Liver (tissue), 9 donors: ENCODE measurements around the gene PLPP3. TPM values are rescaled to one million over a fixed set of nuclear protein-coding genes. Genes with fewer than 3 reads are reported as not detected.

Experiments used
- DNase-seq: peaks from one replicate; pipeline ENCODE4 v3.0.0-alpha.2; 2017; ENCODE audit warnings: low spot score
- H3K27ac ChIP-seq, 2 donors: one replicate each; pipeline ENCODE4 v1.7.0; 2013; ENCODE audit warnings: inconsistent platforms in 2 of 2, low read length in 2 of 2, control low read depth in 1 of 2, low read depth in 1 of 2, mild to moderate bottlenecking in 1 of 2
- H3K27me3 ChIP-seq, 4 donors: one replicate each; pipeline versions ENCODE4 v1.6.1 to v1.7.0; 2013; ENCODE audit warnings: low read length in 3 of 4, inconsistent platforms in 1 of 4, mild to moderate bottlenecking in 1 of 4, moderate library complexity in 1 of 4; ENCODE audit not compliant: control insufficient read depth in 4 of 4, insufficient read depth in 4 of 4
- H3K36me3 ChIP-seq, 4 donors: one replicate each; pipeline versions ENCODE4 v1.6.1 to v1.7.0; 2013; ENCODE audit warnings: low read length in 3 of 4, mild to moderate bottlenecking in 3 of 4, low read depth in 1 of 4, moderate library complexity in 1 of 4; ENCODE audit not compliant: control insufficient read depth in 4 of 4, insufficient read depth in 3 of 4
- H3K4me1 ChIP-seq, 4 donors: one replicate each; pipeline versions ENCODE4 v1.6.1 to v1.7.0; 2013; ENCODE audit warnings: low read length in 3 of 4, mild to moderate bottlenecking in 3 of 4, moderate library complexity in 1 of 4; ENCODE audit not compliant: control insufficient read depth in 4 of 4, insufficient read depth in 4 of 4
- H3K4me3 ChIP-seq, 3 donors: one replicate each; pipeline versions ENCODE4 v1.6.1 to v1.7.0; 2013; ENCODE audit warnings: low read length in 3 of 3, control low read depth in 1 of 3, low read depth in 1 of 3, mild to moderate bottlenecking in 1 of 3
- H3K9ac ChIP-seq, 2 donors: one replicate each; pipeline ENCODE4 v1.7.0; 2013; ENCODE audit warnings: low read length in 2 of 2, mild to moderate bottlenecking in 2 of 2, moderate library complexity in 2 of 2, control low read depth in 1 of 2, low read depth in 1 of 2
- H3K9me3 ChIP-seq, 4 donors: one replicate each; pipeline versions ENCODE4 v1.6.1 to v1.7.0; 2013; ENCODE audit warnings: low read length in 3 of 4; ENCODE audit not compliant: control insufficient read depth in 4 of 4
- ATF3 ChIP-seq: IDR thresholded peaks from 2 replicates; pipeline ENCODE4 v1.6.1; 2016; ENCODE audit warnings: antibody characterized with exemption
- CTCF ChIP-seq: fragments of 150-350 bp; IDR thresholded peaks from 2 replicates; pipeline ENCODE4 v1.5.1; 2017; ENCODE audit warnings: improper control_type of control experiment, low read depth, low read length; ENCODE audit not compliant: missing input control
- EGR1 ChIP-seq, 2 donors: IDR thresholded peaks; 2 replicates each; pipeline ENCODE4 v1.6.1; 2016 to 2018; ENCODE audit warnings: antibody characterized with exemption in 2 of 2, low read depth in 2 of 2
- FOXA1 ChIP-seq: IDR thresholded peaks from 2 replicates; pipeline ENCODE4 v1.6.1; 2016; ENCODE audit warnings: antibody characterized with exemption
- FOXA2 ChIP-seq: IDR thresholded peaks from 2 replicates; pipeline ENCODE4 v1.6.1; 2016; ENCODE audit warnings: antibody characterized with exemption
- GABPA ChIP-seq, 2 donors: IDR thresholded peaks in 1 of 2; conservative IDR thresholded peaks in 1 of 2; 2 replicates each; pipeline ENCODE4 v1.6.1; 2016; ENCODE audit warnings: antibody characterized with exemption in 2 of 2, mild to moderate bottlenecking in 1 of 2, moderate library complexity in 1 of 2
- HNF4G ChIP-seq: IDR thresholded peaks from 2 replicates; pipeline ENCODE4 v1.6.1; 2016; ENCODE audit warnings: antibody characterized with exemption
- JUND ChIP-seq, 2 donors: IDR thresholded peaks; 2 replicates each; pipeline ENCODE4 v1.6.1; 2016; ENCODE audit warnings: antibody characterized with exemption in 2 of 2
- NR2F2 ChIP-seq: IDR thresholded peaks from 2 replicates; pipeline ENCODE4 v1.6.1; 2016; ENCODE audit warnings: antibody characterized with exemption
- RAD21 ChIP-seq, 2 donors: IDR thresholded peaks; 2 replicates each; pipeline ENCODE4 v1.6.1; 2016; ENCODE audit warnings: antibody characterized with exemption in 2 of 2, mild to moderate bottlenecking in 2 of 2
- REST ChIP-seq: IDR thresholded peaks from 2 replicates; pipeline ENCODE4 v1.6.1; 2016; ENCODE audit warnings: antibody characterized with exemption, mild to moderate bottlenecking
- RXRA ChIP-seq, 2 donors: IDR thresholded peaks; 2 replicates each; pipeline ENCODE4 v1.6.1; 2017 to 2018; ENCODE audit warnings: antibody characterized with exemption in 2 of 2, mild to moderate bottlenecking in 1 of 2
- SP1 ChIP-seq: IDR thresholded peaks from 2 replicates; pipeline ENCODE4 v1.6.1; 2018; ENCODE audit warnings: antibody characterized with exemption, mild to moderate bottlenecking
- TAF1 ChIP-seq: conservative IDR thresholded peaks from 2 replicates; pipeline ENCODE4 v1.6.1; 2016; ENCODE audit warnings: antibody characterized with exemption, mild to moderate bottlenecking
- YY1 ChIP-seq: IDR thresholded peaks from 2 replicates; pipeline ENCODE4 v1.6.1; 2016; ENCODE audit warnings: antibody characterized with exemption, mild to moderate bottlenecking
- ZBTB33 ChIP-seq: IDR thresholded peaks from 2 replicates; pipeline ENCODE4 v1.6.1; 2016; ENCODE audit warnings: antibody characterized with exemption
- WGBS: extraction: QIAGEN DNeasy Blood & Tissue Kit; methylation state at CpG from one replicate; pipeline ENCODE4 v1.1.7; 2013; 5-methylcytosine and 5-hydroxymethylcytosine counted together
- polyA plus RNA-seq, 2 donors: library from polyadenylated mRNA; stranded (reverse) in 1 of 2; unstranded in 1 of 2; fragments of 200-250 nt in 1 of 2; fragments of >200 nt in 1 of 2; fragmentation: Nextera tagmentation in 1 of 2; extraction: Ambion mirVana in 1 of 2; gene quantifications; one replicate each; pipeline versions ENCODE4 v1.2.1 to v1.2.3, GENCODE V29; 2013 to 2015
- total RNA-seq, 2 donors: library from RNA; depleted of rRNA; stranded (reverse); fragments of >200 nt; gene quantifications; one replicate each; pipeline ENCODE4 v1.2.3, GENCODE V29; 2014
- TF ChIP-seq, protein P1 (sequence below): IDR thresholded peaks from 2 replicates; pipeline ENCODE4 v1.6.1; 2016; ENCODE audit warnings: antibody characterized with exemption
- donor health status: healthy.
- donor health status: healthy.
- donor health status: healthy.
- donor health status: healthy.
- donor health status: healthy.

PLPP3 gene
- total and polyA plus RNA-seq, 4 donors: 46.1 to 91.2 (median 67.6) TPM

DNA sequence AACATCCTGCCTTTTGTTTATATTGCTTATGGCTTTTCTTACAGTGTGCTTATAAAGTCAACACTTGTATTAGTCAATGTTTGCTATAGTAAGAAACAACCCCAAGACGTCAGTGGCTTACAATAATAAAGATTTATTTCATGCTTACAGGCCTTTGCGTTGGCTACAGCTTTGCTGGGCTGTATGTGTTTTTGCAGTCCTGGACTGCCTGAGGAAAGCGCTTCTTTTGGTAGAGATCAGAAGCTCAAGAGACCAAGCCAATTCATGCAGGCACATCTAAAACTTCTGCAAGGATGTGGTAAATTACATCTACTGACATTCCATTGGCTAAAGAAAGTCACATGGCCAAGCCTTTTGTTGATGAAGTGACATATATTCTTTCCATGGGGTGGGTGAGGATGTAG is 48.3 kb upstream of the PLPP3 start:
- DNase-seq: no peak
- H3K27me3 ChIP-seq: peaks cover 0 to 2% (median 0%) of the 10 kb centered on the region in 4 donors
- no peak for TF ChIP-seq CTCF
- TF ChIP-seq YY1: no peak
- TF ChIP-seq REST: no peak
- TF ChIP-seq NR2F2: no peak
- TF ChIP-seq TAF1: no peak
- no peak for TF ChIP-seq EGR1 (IDR thresholded peaks at IDR 0.05; ENCODE audit: low read depth in 2 of 2)
- TF ChIP-seq ATF3: no peak
- no peak for TF ChIP-seq SP1
- TF ChIP-seq FOXA2: no peak
- TF ChIP-seq, protein P1, sequence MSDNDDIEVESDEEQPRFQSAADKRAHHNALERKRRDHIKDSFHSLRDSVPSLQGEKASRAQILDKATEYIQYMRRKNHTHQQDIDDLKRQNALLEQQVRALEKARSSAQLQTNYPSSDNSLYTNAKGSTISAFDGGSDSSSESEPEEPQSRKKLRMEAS: no peak
- TF ChIP-seq HNF4G: no peak
- TF ChIP-seq JUND (IDR thresholded peaks at IDR 0.05): no peak
- no peak for TF ChIP-seq ZBTB33
- no peak for TF ChIP-seq RXRA (IDR thresholded peaks at IDR 0.05)
- TF ChIP-seq RAD21 (IDR thresholded peaks at IDR 0.05): no peak
- no peak for TF ChIP-seq FOXA1
- TF ChIP-seq GABPA (IDR thresholded peaks at IDR 0.05 in 1 of 2, conservative IDR thresholded peaks at IDR 0.05 in 1 of 2): no peak
- no peaks in the 10 kb centered on the region for H3K36me3 ChIP-seq
- H3K9ac ChIP-seq: no peak overlapping the region
- no peak overlapping the region for H3K4me3 ChIP-seq
- no peaks in the 10 kb centered on the region for H3K9me3 ChIP-seq
- H3K27ac ChIP-seq: no peak overlapping the region
- no peaks in the 10 kb centered on the region for H3K4me1 ChIP-seq
- WGBS: 86% methylated on average over 3 of the region's 3 CpGs
